Spleen (tissue), 7 donors: ENCODE measurements around the gene ST3GAL3.

Experiments
- CTCF ChIP-seq, 11 experiments: fragments of 200-600 bp in 7 of 11; fragments of 450-650 bp in 4 of 11; sonication (generic) in 4 of 11; IDR thresholded peaks in 8 of 11; conservative IDR thresholded peaks in 3 of 11; 1 replicate in 7 of 11; 2 replicates in 4 of 11; pipeline versions ENCODE4 v1.4.0 to v1.8.0; 2016 to 2021; ENCODE audit warnings: antibody characterized with exemption in 11 of 11, inconsistent platforms in 4 of 11, mild to moderate bottlenecking in 1 of 11
- POLR2A ChIP-seq, 3 donors: fragments of 450-650 bp; IDR thresholded peaks; one replicate each; pipeline ENCODE4 v1.5.1; 2017; ENCODE audit warnings: antibody characterized with exemption in 3 of 3, mild to moderate bottlenecking in 1 of 3
- POLR2AphosphoS5 ChIP-seq, 3 donors: sonication (generic); formaldehyde crosslinking; IDR thresholded peaks; one replicate each; pipeline ENCODE4 v1.5.1; 2017; ENCODE audit warnings: antibody characterized with exemption in 3 of 3
- donor health status: DM: no; HTN: no; CAD: no; lungs with moderate emphysema.
- donor health status: DM: no; HTN: no; CAD: no.
- donor health status: DM: no; HTN: no; CAD: no.

- no peak for TF ChIP-seq CTCF (IDR thresholded peaks at IDR 0.05 in 8 of 11, conservative IDR thresholded peaks at IDR 0.05 in 3 of 11)
- no peak for TF ChIP-seq POLR2AphosphoS5 (IDR thresholded peaks at IDR 0.05)
- TF ChIP-seq POLR2A (IDR thresholded peaks at IDR 0.05), result no peak
Observed at GRCh38 chr1:43729816-43730463, 22.6 kb downstream of the ST3GAL3 start.
